ENCODE results near the gene NTNG1.

GRCh38 chr1:107153014-107153413, 12.2 kb downstream of the NTNG1 start:
- TF ChIP-seq CTCF (IDR thresholded peaks at IDR 0.05; ENCODE audit: insufficient read depth, low read depth, low read length) (peak; percentile 19), EZH2 (IDR thresholded peaks at IDR 0.05; ENCODE audit: insufficient read depth, low read length) (no peak)
